ENCODE measurements around the gene MYH14.

DNA sequence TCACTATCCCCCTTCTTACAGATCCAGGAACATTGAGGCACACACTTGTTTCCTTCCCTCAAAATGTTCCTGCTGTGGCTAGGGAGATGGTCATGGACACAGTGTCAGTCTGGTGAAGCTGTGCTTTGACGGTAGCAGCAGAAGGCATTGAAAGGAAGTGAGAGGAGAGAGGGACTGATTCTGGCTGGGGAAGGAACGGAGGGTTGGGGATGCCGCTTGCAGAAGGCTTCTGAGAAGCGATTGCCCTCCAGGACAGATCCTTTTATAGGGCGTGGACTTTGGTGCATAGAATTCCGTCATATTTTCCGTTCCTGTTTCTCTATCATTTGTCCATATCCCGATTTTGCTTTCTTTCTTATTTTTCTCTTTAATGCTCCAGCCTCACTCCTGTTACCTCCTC, 14.1 kb upstream of the MYH14 start:
- TF ChIP-seq, protein P1, sequence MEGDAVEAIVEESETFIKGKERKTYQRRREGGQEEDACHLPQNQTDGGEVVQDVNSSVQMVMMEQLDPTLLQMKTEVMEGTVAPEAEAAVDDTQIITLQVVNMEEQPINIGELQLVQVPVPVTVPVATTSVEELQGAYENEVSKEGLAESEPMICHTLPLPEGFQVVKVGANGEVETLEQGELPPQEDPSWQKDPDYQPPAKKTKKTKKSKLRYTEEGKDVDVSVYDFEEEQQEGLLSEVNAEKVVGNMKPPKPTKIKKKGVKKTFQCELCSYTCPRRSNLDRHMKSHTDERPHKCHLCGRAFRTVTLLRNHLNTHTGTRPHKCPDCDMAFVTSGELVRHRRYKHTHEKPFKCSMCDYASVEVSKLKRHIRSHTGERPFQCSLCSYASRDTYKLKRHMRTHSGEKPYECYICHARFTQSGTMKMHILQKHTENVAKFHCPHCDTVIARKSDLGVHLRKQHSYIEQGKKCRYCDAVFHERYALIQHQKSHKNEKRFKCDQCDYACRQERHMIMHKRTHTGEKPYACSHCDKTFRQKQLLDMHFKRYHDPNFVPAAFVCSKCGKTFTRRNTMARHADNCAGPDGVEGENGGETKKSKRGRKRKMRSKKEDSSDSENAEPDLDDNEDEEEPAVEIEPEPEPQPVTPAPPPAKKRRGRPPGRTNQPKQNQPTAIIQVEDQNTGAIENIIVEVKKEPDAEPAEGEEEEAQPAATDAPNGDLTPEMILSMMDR (IDR thresholded peaks at IDR 0.05): no peak
- no peak for TF ChIP-seq POLR2A (IDR thresholded peaks at IDR 0.05)
